H9 (cell line): Measurements from ENCODE around the gene ZNF175. TPM values are rescaled to one million over a fixed set of nuclear protein-coding genes. Genes with fewer than 3 reads are reported as not detected.

Experiments
- DNase-seq: peaks from one replicate; pipeline ENCODE4 v3.0.0-alpha.2; 2017
- H2AFZ ChIP-seq: one replicate; pipeline ENCODE4 v1.6.1; 2013; ENCODE audit warnings: mild to moderate bottlenecking, low read length, control low read depth, moderate library complexity
- H2AK5ac ChIP-seq: 2 replicates; pipeline ENCODE4 v1.6.1; 2013; ENCODE audit warnings: low read length, control low read depth, mixed read lengths; ENCODE audit not compliant: insufficient read length
- H2BK120ac ChIP-seq: one replicate; pipeline ENCODE4 v1.6.1; 2013; ENCODE audit warnings: low read depth, mild to moderate bottlenecking, low read length, control low read depth, inconsistent platforms; ENCODE audit not compliant: poor library complexity, severe bottlenecking
- H2BK12ac ChIP-seq: 2 replicates; pipeline ENCODE4 v1.6.1; 2013; ENCODE audit warnings: low read length, control low read depth, mixed read lengths, low read depth; ENCODE audit not compliant: insufficient read length
- H2BK15ac ChIP-seq: 2 replicates; pipeline ENCODE4 v1.6.1; 2013; ENCODE audit warnings: low read depth, low read length, control low read depth
- H2BK20ac ChIP-seq: one replicate; pipeline ENCODE4 v1.6.1; 2013; ENCODE audit warnings: low read depth, mild to moderate bottlenecking, low read length, control low read depth, inconsistent platforms; ENCODE audit not compliant: poor library complexity, severe bottlenecking
- H2BK5ac ChIP-seq: 2 replicates; pipeline ENCODE4 v1.6.1; 2013; ENCODE audit warnings: low read length, control low read depth, mixed read lengths; ENCODE audit not compliant: insufficient read length
- H3K14ac ChIP-seq: 2 replicates; pipeline ENCODE4 v1.6.1; 2013; ENCODE audit warnings: low read length, control low read depth; ENCODE audit not compliant: insufficient read depth
- H3K18ac ChIP-seq: 2 replicates; pipeline ENCODE4 v1.6.1; 2013; ENCODE audit warnings: low read depth, mild to moderate bottlenecking, mixed read lengths, low read length, control low read depth; ENCODE audit not compliant: insufficient read length
- H3K23ac ChIP-seq: 2 replicates; pipeline ENCODE4 v1.6.1; 2013; ENCODE audit warnings: low read length, control low read depth, mixed read lengths, low read depth; ENCODE audit not compliant: insufficient read length
- H3K23me2 ChIP-seq: 2 replicates; pipeline ENCODE4 v1.6.1; 2013; ENCODE audit warnings: low read depth, mild to moderate bottlenecking, mixed read lengths, low read length, control low read depth; ENCODE audit not compliant: insufficient read length, poor library complexity, severe bottlenecking
- H3K27ac ChIP-seq: 2 replicates; pipeline ENCODE4 v1.5.1; 2013; ENCODE audit warnings: low read length, control low read depth, mixed read lengths, low read depth; ENCODE audit not compliant: insufficient read length
- H3K27me3 ChIP-seq: 2 replicates; pipeline ENCODE4 v1.6.1; 2013; ENCODE audit warnings: low read length, control low read depth, inconsistent platforms; ENCODE audit not compliant: insufficient read depth
- H3K4ac ChIP-seq: 2 replicates; pipeline ENCODE4 v1.6.1; 2013; ENCODE audit warnings: low read depth, mild to moderate bottlenecking, control low read depth, inconsistent platforms, low read length, moderate library complexity
- H3K4me1 ChIP-seq: 2 replicates; pipeline ENCODE4 v1.6.1; 2013; ENCODE audit warnings: low read length, control low read depth, inconsistent platforms; ENCODE audit not compliant: insufficient read depth
- H3K4me2 ChIP-seq: 2 replicates; pipeline ENCODE4 v1.6.1; 2013; ENCODE audit warnings: low read length, control low read depth, mixed read lengths; ENCODE audit not compliant: insufficient read length, insufficient read depth
- H3K56ac ChIP-seq: 2 replicates; pipeline ENCODE4 v1.6.1; 2013; ENCODE audit warnings: low read depth, mild to moderate bottlenecking, mixed read lengths, low read length, control low read depth; ENCODE audit not compliant: insufficient read length
- H3K79me1 ChIP-seq: 2 replicates; pipeline ENCODE4 v1.6.1; 2013; ENCODE audit warnings: low read depth, mild to moderate bottlenecking, moderate library complexity, low read length, control low read depth, inconsistent platforms; ENCODE audit not compliant: insufficient read depth, poor library complexity, severe bottlenecking
- H3K79me2 ChIP-seq: 2 replicates; pipeline ENCODE4 v1.6.1; 2013; ENCODE audit warnings: low read length, control low read depth, inconsistent platforms; ENCODE audit not compliant: insufficient read depth
- H3K9ac ChIP-seq: 2 replicates; pipeline ENCODE4 v1.6.1; 2013; ENCODE audit warnings: low read length, control low read depth, mixed read lengths; ENCODE audit not compliant: insufficient read length; ENCODE audit errors: extremely low read depth
- H3K9me3 ChIP-seq: one replicate; pipeline ENCODE4 v1.6.1; 2013; ENCODE audit warnings: low read depth, low read length, inconsistent platforms; ENCODE audit not compliant: control insufficient read depth
- H3T11ph ChIP-seq: one replicate; pipeline ENCODE4 v1.6.1; 2013; ENCODE audit warnings: mild to moderate bottlenecking, low read length, control low read depth, inconsistent platforms
- H4K20me1 ChIP-seq: one replicate; pipeline ENCODE4 v1.6.1; 2013; ENCODE audit not compliant: control insufficient read depth, insufficient read length, insufficient read depth
- H4K5ac ChIP-seq: 2 replicates; pipeline ENCODE4 v1.6.1; 2013; ENCODE audit warnings: low read depth, mild to moderate bottlenecking, mixed read lengths, low read length, control low read depth; ENCODE audit not compliant: insufficient read length
- H4K8ac ChIP-seq: replicated peaks from 2 replicates; pipeline ENCODE4 v1.6.1; 2013; ENCODE audit warnings: low read length, control low read depth, mixed read lengths, low read depth; ENCODE audit not compliant: insufficient read length
- H4K91ac ChIP-seq: 2 replicates; pipeline ENCODE4 v1.6.1; 2013; ENCODE audit warnings: low read depth, mild to moderate bottlenecking, moderate library complexity, mixed read lengths, low read length, control low read depth; ENCODE audit not compliant: insufficient read length
- H3K27ac Mint-ChIP-seq, 3 experiments: 2 replicates in 2 of 3; 3 replicates in 1 of 3; pipeline ENCODE4 v1.8.0; 2020 to 2021; ENCODE audit warnings: mixed read lengths in 3 of 3, mild to moderate bottlenecking in 1 of 3, moderate library complexity in 1 of 3
- H3K27me3 Mint-ChIP-seq: 2 replicates; pipeline ENCODE4 v1.8.0; 2021; ENCODE audit warnings: low read depth, mild to moderate bottlenecking, moderate library complexity, mixed read lengths
- H3K36me3 Mint-ChIP-seq, 3 experiments: 2 replicates in 2 of 3; 3 replicates in 1 of 3; pipeline ENCODE4 v1.8.0; 2020 to 2021; ENCODE audit warnings: low read depth in 3 of 3, mixed read lengths in 3 of 3; ENCODE audit not compliant: insufficient read depth in 1 of 3
- H3K4me1 Mint-ChIP-seq, 2 experiments: 2 replicates each; pipeline ENCODE4 v1.8.0; 2020; ENCODE audit warnings: mixed read lengths in 2 of 2
- H3K4me3 Mint-ChIP-seq, 2 experiments: 2 replicates in 1 of 2; 3 replicates in 1 of 2; pipeline ENCODE4 v1.8.0; 2020 to 2021; ENCODE audit warnings: mild to moderate bottlenecking in 2 of 2, mixed read lengths in 2 of 2, moderate library complexity in 1 of 2
- H3K9me3 Mint-ChIP-seq, 2 experiments: 2 replicates in 1 of 2; 3 replicates in 1 of 2; pipeline ENCODE4 v1.8.0; 2020; ENCODE audit warnings: mild to moderate bottlenecking in 2 of 2, mixed read lengths in 2 of 2, moderate library complexity in 1 of 2
- WGBS: extraction: QIAGEN DNeasy Blood & Tissue Kit; methylation state at CpG from one replicate; pipeline ENCODE4 v1.1.7; 2013; ENCODE audit warnings: missing lambda C conversion rate, low lambda C conversion rate, mixed read lengths; ENCODE audit not compliant: insufficient read length; ENCODE audit errors: extremely low coverage; 5-methylcytosine and 5-hydroxymethylcytosine counted together
- total RNA-seq: library from RNA; stranded (reverse); gene quantifications from 2 replicates; pipeline ENCODE4 v1.2.1, GENCODE V29; 2021
- TF ChIP-seq, protein P1 (sequence below): fragments of 200-600 bp; sonication (generic); conservative IDR thresholded peaks from 3 replicates; pipeline ENCODE4 v1.8.0; 2021; ENCODE audit warnings: antibody characterized with exemption, mild to moderate bottlenecking

The ZNF175 gene
- total RNA-seq, 1 experiment from 2014 or later: 10.7 TPM

GRCh38 chr19:51544038-51544437 is 27.0 kb upstream of the ZNF175 start:
- WGBS: no CpG with 5 or more reads among the region's 6 CpGs
- H3K4me2 ChIP-seq: no peak overlapping the region
- no peak overlapping the region for H3K27ac ChIP-seq
- TF ChIP-seq, protein P1, sequence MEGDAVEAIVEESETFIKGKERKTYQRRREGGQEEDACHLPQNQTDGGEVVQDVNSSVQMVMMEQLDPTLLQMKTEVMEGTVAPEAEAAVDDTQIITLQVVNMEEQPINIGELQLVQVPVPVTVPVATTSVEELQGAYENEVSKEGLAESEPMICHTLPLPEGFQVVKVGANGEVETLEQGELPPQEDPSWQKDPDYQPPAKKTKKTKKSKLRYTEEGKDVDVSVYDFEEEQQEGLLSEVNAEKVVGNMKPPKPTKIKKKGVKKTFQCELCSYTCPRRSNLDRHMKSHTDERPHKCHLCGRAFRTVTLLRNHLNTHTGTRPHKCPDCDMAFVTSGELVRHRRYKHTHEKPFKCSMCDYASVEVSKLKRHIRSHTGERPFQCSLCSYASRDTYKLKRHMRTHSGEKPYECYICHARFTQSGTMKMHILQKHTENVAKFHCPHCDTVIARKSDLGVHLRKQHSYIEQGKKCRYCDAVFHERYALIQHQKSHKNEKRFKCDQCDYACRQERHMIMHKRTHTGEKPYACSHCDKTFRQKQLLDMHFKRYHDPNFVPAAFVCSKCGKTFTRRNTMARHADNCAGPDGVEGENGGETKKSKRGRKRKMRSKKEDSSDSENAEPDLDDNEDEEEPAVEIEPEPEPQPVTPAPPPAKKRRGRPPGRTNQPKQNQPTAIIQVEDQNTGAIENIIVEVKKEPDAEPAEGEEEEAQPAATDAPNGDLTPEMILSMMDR: no peak
- H3K4me3 Mint-ChIP-seq: no peak overlapping the region
- H2AK5ac ChIP-seq: no peak overlapping the region
- no peak overlapping the region for H2BK15ac ChIP-seq
- no peaks in the 10 kb centered on the region for H3K79me1 ChIP-seq
- H3K4me1 ChIP-seq: no peaks in the 10 kb centered on the region
- H3K4me1 Mint-ChIP-seq: no peaks in the 10 kb centered on the region
- no peaks in the 10 kb centered on the region for H3K27me3 ChIP-seq
- H3K23ac ChIP-seq: no peak overlapping the region
- no peaks in the 10 kb centered on the region for H4K20me1 ChIP-seq
- no peak overlapping the region for H3K14ac ChIP-seq
- no peak overlapping the region for H3K18ac ChIP-seq
- no peak overlapping the region for H2BK12ac ChIP-seq
- H4K5ac ChIP-seq: no peak overlapping the region
- H3K27me3 Mint-ChIP-seq: peaks cover 51% of the 10 kb centered on the region
- H3K9me3 Mint-ChIP-seq: peaks cover 49 to 94% of the 10 kb centered on the region in 2 experiments
- no peak overlapping the region for H4K8ac ChIP-seq
- no peak overlapping the region for H3T11ph ChIP-seq
- H3K27ac Mint-ChIP-seq: peak overlapping the region in 1 of 3 experiments; percentile 40; a peak in 1 of 7 replicates
- no peak overlapping the region for H3K56ac ChIP-seq
- no peak overlapping the region for H4K91ac ChIP-seq
- no peak overlapping the region for H3K9ac ChIP-seq
- H3K36me3 Mint-ChIP-seq: peaks cover 0 to 17% (median 0%) of the 10 kb centered on the region in 3 experiments; a peak in 3 of 7 replicates
- no peak overlapping the region for H3K4ac ChIP-seq
- DNase-seq: no peak
- no peak overlapping the region for H2AFZ ChIP-seq
- no peaks in the 10 kb centered on the region for H3K23me2 ChIP-seq
- H2BK120ac ChIP-seq: no peak overlapping the region
- no peaks in the 10 kb centered on the region for H3K9me3 ChIP-seq
- no peak overlapping the region for H2BK20ac ChIP-seq
- no peak overlapping the region for H2BK5ac ChIP-seq
- H3K79me2 ChIP-seq: no peaks in the 10 kb centered on the region
